ENCODE results near the gene AOAH. TPM values are rescaled to one million over a fixed set of nuclear protein-coding genes. Genes with fewer than 3 reads are reported as not detected.

Gene AOAH
- total and polyA plus RNA-seq, 2 experiments from 2014 or later: not detected

DNA sequence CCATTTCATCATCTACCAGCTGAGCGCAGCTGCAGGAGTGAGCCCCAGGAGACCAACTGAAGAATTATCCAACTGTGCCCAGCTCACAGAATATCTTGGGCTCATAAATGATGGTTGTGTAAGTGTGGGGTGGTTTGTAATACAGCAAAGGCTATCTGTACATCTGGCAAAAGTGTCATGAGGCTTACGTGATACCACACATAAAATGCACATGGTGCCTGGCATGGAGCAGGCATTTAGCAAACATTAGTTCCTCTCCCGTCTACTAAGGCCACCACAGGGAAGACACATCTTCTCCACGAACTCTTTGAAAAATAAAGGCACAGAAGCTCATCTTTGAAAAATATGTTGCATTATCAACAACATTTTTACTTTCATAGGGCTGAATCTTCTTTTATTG is 32.3 kb downstream of the AOAH start:
- H3K9me3 ChIP-seq (ENCODE audit: low read depth): no peaks in the 10 kb centered on the region
- no peak overlapping the region for H3K4me3 ChIP-seq
- H3K36me3 ChIP-seq: no peaks in the 10 kb centered on the region
- peaks cover 15% of the 10 kb centered on the region for H3K4me1 ChIP-seq (ENCODE audit: low read depth)
- DNase-seq (ENCODE audit: low read depth in 1 of 2, low spot score in 1 of 2): no peak
- no peaks in the 10 kb centered on the region for H3K27me3 ChIP-seq
- H3K27ac ChIP-seq: no peak overlapping the region
- TF ChIP-seq CTCF (IDR thresholded peaks at IDR 0.05; ENCODE audit: low read depth, low read length): no peak

GRCh38 chr7:36690514-36691187 is 33.6 kb downstream of the AOAH start:
- no peak for DNase-seq (ENCODE audit: low read depth in 1 of 2, low spot score in 1 of 2)
- no peak for TF ChIP-seq CTCF (IDR thresholded peaks at IDR 0.05; ENCODE audit: low read depth, low read length)
- peaks cover 15% of the 10 kb centered on the region for H3K4me1 ChIP-seq (ENCODE audit: low read depth)
- no peaks in the 10 kb centered on the region for H3K27me3 ChIP-seq
- H3K4me3 ChIP-seq: no peak overlapping the region
- H3K9me3 ChIP-seq (ENCODE audit: low read depth): no peaks in the 10 kb centered on the region
- no peaks in the 10 kb centered on the region for H3K36me3 ChIP-seq
- peak overlapping the region; percentile 8 for H3K27ac ChIP-seq

GRCh38 chr7:36690041-36690440 is 34.3 kb downstream of the AOAH start:
- peaks cover 15% of the 10 kb centered on the region for H3K4me1 ChIP-seq (ENCODE audit: low read depth)
- no peaks in the 10 kb centered on the region for H3K9me3 ChIP-seq (ENCODE audit: low read depth)
- no peak for TF ChIP-seq CTCF (IDR thresholded peaks at IDR 0.05; ENCODE audit: low read depth, low read length)
- no peaks in the 10 kb centered on the region for H3K27me3 ChIP-seq
- H3K36me3 ChIP-seq: no peaks in the 10 kb centered on the region
- no peak overlapping the region for H3K4me3 ChIP-seq
- no peak for DNase-seq (ENCODE audit: low read depth in 1 of 2, low spot score in 1 of 2)
- peak overlapping the region; percentile 8 for H3K27ac ChIP-seq

DNA sequence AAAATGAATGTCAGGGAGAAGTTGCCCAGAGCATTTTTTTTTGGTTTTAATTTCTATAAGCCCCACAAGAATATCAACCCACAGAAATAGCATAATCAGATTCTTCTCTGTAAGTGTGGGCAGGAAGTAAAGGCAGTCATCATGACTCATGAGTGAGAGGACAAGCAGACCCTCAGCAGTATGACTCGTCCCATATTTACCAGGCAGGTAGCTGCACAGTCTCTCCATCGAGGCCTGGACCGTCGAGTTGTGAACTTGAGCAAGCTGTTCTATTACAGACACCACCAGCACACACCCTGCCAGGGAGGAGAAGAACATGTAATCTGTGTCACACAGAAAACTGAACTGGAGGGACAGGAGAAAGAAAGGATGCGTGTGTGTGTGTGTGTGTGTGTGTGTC is 37.8 kb downstream of the AOAH start:
- Histone ChIP-seq H3K4me1 (ENCODE audit: low read depth) (peaks cover 15% of the 10 kb centered on the region), H3K9me3 (ENCODE audit: low read depth) (no peaks in the 10 kb centered on the region), H3K36me3 (no peaks in the 10 kb centered on the region), H3K4me3 (no peak overlapping the region), H3K27me3 (no peaks in the 10 kb centered on the region), H3K27ac (no peak overlapping the region)
- no peak for TF ChIP-seq CTCF (IDR thresholded peaks at IDR 0.05; ENCODE audit: low read depth, low read length)
- DNase-seq (ENCODE audit: low read depth in 1 of 2, low spot score in 1 of 2): peak in 1 of 2 donors; percentile 16

DNA sequence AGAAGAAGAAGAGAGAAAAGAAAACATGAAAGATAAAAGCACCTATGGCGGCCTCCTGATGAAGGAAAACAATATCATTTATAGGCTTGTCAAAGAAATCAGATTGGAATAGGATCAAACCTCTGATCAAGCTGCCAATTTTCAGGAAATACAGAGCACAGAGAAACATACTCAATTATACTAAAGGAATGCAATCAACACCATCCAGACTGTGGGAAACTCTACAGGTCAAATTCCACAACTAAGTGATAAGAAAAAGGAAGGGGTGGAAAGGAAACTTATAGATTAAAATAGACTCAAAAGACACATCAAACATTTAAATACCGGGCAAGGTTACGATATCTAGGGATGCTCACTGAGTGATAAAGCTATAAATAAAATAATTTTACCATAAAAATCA is 39.3 kb downstream of the AOAH start:
- Histone ChIP-seq H3K27me3 (no peaks in the 10 kb centered on the region), H3K4me3 (no peak overlapping the region), H3K4me1 (ENCODE audit: low read depth) (peaks cover 4% of the 10 kb centered on the region), H3K9me3 (ENCODE audit: low read depth) (no peaks in the 10 kb centered on the region), H3K27ac (no peak overlapping the region), H3K36me3 (no peaks in the 10 kb centered on the region)
- no peak for TF ChIP-seq CTCF (IDR thresholded peaks at IDR 0.05; ENCODE audit: low read depth, low read length)
- peak in 1 of 2 donors; percentile 21 for DNase-seq (ENCODE audit: low read depth in 1 of 2, low spot score in 1 of 2)

Data from cardiac muscle cell (in vitro differentiated cells and primary cell).